GM18498 (cell line): Measurements from ENCODE around the gene AIP.

Experiments
- ATAC-seq: cut with Tn5 transposase; IDR thresholded peaks from one replicate; pipeline ENCODE4 v1.9.1; 2021; ENCODE audit warnings: mild to moderate bottlenecking, moderate library complexity; ENCODE audit not compliant: unreplicated experiment

AIP gene

GRCh38 chr11:67492801-67493547 lies 10.1 kb downstream of the AIP start:
- ATAC-seq, result no peak

- ATAC-seq, result no peak
These were observed 10.9 kb downstream of the AIP start for GRCh38 chr11:67493548-67494370.

- ATAC-seq, result no peak
These were observed 11.8 kb downstream of the AIP start for GRCh38 chr11:67494371-67495233.

GRCh38 chr11:67495234-67496005 lies 12.6 kb downstream of the AIP start:
- no peak for ATAC-seq

GRCh38 chr11:67496113-67496512 lies 13.3 kb downstream of the AIP start:
- ATAC-seq, result no peak

GRCh38 chr11:67497656-67498291 lies 14.9 kb downstream of the AIP start:
- no peak for ATAC-seq

GRCh38 chr11:67498544-67498972 lies 15.7 kb downstream of the AIP start:
- ATAC-seq, result no peak

GRCh38 chr11:67499808-67500483 lies 17.1 kb downstream of the AIP start:
- ATAC-seq, result no peak

GRCh38 chr11:67500484-67500821 lies 17.6 kb downstream of the AIP start:
- no peak for ATAC-seq

- ATAC-seq, result no peak
These were observed 18.2 kb downstream of the AIP start for GRCh38 chr11:67500831-67501715.

- ATAC-seq, result no peak
These were observed 19.0 kb downstream of the AIP start for GRCh38 chr11:67501854-67502253.

GRCh38 chr11:67502328-67502979 lies 19.6 kb downstream of the AIP start:
- ATAC-seq, result no peak

- ATAC-seq, result no peak
These were observed 20.5 kb downstream of the AIP start for GRCh38 chr11:67503119-67504004.

- no peak for ATAC-seq
These were observed 21.5 kb downstream of the AIP start for GRCh38 chr11:67504005-67504949.

GRCh38 chr11:67504950-67505581 lies 22.2 kb downstream of the AIP start, which contains the start of gene PITPNM1:
Gene PITPNM1, minus strand, starts transcription at chr11:67505363. Its CDS starts 1,183 bp downstream, at chr11:67504180.
- peak; percentile 13 for ATAC-seq
